GM20000 (cell line): ENCODE results near the gene DEPDC5.
"Not testable (repeated sequence)": the region's sequence is repeated elsewhere in the genome, so short reads cannot be mapped to it uniquely, and the experiment has no call there.

ENCODE experiments used
- DNase-seq: peaks from one replicate; pipeline ENCODE4 v3.0.0; 2012; ENCODE audit warnings: low spot score
- TF ChIP-seq, protein P1 (sequence below): IDR thresholded peaks from 2 replicates; pipeline ENCODE4 v1.5.1; 2012; ENCODE audit warnings: mild to moderate bottlenecking, control low read depth; ENCODE audit errors: extremely low read depth, missing control alignments

DEPDC5 gene

DNA sequence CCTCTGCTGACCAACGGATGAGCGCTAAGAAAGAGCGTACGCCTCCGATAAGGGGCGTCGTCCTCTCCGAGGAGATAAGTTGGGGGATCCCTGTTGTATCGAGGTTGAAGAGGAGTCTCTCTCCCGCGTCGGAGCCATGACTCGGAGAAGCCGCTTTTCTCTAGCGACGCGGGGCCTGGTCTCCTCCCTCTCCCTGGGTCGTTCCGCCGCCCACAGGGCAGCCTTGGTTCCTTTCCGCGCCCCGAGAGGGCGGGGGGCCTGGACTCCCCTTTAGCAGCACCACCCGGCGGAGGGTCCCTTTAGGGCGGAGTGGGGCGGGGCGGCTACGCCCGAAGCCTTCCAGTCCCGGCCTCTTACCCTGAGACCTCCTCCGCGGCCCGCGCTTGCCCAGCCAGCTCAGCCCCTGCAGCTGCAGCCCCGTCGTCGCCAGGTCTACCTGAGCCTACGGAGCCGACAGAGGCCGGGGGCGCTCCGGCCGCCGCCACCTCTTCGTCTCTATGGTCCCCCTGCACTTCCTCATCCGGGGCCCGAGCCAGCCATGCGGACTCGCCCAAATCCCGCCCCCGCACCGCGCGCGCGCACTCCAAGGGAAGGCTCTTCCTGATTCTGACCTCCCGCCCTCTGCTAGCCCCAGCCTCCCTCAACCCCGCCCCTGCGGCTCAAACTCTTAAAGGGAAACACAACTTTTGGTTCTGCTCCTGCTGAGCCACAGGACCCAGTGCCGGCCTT lies 4.0 kb upstream of the DEPDC5 start, which contains the start of gene PRR14L:
Gene PRR14L (minus strand): TSS at position 497 of the 729 bp plus-strand sequence. CDS start 11,272 bp downstream, outside the sequence.
- TF ChIP-seq, protein P1, sequence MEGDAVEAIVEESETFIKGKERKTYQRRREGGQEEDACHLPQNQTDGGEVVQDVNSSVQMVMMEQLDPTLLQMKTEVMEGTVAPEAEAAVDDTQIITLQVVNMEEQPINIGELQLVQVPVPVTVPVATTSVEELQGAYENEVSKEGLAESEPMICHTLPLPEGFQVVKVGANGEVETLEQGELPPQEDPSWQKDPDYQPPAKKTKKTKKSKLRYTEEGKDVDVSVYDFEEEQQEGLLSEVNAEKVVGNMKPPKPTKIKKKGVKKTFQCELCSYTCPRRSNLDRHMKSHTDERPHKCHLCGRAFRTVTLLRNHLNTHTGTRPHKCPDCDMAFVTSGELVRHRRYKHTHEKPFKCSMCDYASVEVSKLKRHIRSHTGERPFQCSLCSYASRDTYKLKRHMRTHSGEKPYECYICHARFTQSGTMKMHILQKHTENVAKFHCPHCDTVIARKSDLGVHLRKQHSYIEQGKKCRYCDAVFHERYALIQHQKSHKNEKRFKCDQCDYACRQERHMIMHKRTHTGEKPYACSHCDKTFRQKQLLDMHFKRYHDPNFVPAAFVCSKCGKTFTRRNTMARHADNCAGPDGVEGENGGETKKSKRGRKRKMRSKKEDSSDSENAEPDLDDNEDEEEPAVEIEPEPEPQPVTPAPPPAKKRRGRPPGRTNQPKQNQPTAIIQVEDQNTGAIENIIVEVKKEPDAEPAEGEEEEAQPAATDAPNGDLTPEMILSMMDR = no peak
- peak; percentile 93 for DNase-seq

DNA sequence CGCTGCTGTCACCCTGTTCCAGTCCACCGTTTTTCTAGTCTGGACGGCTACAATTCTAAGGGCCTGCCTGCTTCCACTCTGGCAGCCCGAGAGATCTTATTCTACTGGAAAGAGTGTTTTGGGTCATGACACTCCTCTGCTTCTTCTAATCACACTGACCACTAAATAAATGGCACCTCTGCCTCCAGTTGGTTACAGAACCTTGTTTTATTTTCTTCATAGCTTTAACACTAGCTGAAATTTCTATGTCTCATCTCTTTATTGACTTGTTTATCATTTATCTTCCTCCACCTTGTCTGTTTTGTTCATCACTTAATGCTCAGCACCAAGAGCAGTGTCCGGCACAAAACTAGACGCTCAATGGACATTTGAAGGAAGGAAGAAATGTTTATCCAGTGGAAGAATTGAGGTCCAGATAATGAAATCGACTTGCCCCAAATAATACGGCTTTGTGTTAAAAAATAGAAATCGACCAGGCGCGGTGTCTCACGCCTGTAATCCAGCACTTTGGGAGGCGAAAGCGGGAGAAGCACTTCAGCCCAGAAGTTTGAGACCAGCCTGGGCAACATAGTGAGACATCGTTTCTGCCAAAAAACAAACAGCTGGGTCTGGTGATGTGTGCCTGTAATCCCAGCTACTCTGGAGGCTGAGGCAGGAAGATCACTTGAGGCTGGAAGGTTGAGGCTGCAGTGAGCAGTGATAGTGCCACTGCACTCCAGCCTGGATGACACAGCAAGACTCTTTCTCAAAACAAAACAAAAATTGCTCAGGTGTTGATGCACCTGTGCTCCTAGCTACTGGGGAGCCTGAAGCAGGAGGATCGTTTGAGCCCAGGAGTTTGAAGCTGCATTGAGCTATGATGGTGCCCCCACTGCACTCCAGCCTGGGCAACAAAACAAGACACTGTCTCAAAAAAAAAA lies 3.2 kb upstream of the DEPDC5 start:
- no peak for DNase-seq
- TF ChIP-seq, protein P1 = no peak

DNA sequence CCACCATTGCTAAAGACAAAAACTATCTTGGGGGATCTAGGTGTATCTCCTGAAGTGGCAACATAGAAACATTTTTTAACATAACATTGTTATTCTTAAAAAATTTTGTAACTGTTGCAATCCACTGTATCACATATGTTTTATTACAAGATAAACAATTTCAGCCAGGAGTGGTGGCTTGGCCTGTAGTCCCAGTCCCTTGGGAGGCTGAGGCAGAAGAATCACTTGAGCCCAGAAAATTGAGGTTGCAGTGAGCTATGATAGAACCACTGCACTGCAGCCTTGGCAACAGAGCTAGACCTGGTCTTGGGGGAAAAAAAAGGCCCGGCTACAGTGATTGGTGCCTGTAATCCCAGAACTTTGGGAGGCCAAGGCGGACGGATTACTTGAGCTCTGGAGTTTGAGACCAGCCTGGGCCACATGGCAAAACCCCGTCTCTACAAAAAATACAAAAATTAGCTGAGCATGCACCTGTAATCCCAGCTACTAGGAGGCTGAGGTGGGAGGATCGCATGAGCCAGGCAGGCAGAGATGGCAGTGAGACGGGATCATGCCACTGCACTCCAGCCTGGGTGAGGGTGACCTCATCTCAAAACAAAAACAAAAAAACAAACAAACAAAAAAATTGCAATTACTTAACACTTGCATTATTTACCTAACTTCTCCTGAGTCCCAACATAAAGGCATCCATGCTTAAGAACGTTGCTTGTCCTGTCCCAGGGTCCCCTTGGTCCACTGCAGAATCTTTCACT lies 1.5 kb upstream of the DEPDC5 start:
- DNase-seq = no peak
- TF ChIP-seq, protein P1 = no peak

DNA sequence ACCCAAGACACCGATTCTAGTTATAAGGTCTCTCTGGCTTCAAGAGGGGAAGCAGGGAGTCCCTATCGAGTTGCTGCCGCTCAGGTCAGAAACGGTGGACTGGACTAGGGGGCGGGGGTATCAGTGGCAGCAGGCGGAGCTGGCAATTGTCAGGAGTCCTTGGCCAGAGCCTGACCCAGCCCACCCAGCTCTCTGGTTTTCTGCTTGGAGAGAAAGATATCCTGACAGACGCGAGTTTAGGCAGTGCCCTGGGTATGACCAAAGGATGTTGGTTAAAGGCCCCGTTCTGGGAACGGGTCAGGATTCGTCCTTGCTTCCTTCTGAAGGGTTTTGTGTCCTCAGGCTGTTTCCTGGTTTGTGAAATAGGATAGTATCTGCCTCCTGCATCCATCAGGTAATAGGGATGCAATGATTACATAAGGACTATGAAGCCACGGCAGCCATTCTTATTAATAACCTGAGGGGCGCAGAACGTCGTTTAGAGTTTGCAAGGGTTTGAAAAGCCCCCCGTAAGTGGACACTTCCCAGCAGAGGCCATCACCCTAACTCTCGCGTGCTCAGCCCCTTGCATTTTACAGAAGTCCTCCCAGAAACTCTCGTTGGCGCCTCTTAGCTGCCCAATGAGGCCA lies 700 bp upstream of the DEPDC5 start:
- peak; percentile 35 for DNase-seq
- TF ChIP-seq, protein P1 = no peak

DNA sequence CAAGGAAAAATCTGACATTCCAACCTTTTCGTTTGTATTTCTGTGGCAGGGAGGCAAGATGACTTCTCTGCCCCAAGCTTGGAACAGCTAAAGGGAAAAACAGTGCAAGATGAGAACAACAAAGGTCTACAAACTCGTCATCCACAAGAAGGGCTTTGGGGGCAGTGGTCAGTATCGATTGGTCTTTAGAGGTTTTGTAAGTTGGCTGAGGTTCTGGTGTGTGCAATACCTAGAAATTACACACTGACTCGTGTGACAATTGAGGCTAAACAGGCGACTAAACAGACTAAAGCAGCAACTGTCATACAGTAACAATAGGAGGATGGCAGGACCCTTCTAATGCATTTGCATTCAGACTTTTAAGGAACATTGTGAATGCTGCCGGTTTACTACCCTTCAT lies 994 bp downstream of the DEPDC5 start:
- TF ChIP-seq, protein P1 = no peak
- no peak for DNase-seq

DNA sequence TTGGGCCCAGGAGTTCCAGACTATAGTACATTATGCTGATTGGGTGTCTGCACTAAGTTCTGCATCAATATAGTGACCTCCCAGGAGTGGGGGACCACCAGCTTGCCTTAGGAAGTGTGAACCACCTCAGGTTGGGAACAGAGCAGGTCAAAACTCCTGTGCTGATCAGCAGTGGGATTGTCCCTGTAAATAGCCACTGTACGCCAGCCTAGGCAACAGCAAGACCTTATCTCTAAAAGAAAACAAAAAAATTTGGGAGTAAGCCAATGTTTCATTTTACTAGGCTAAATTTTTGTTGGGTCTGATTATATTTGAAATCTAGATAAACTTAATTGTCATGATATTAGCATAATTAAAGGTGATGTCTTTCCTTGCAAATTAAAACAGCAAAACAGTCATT lies 3.4 kb downstream of the DEPDC5 start:
- DNase-seq = no peak
- TF ChIP-seq, protein P1 = no peak

DNA sequence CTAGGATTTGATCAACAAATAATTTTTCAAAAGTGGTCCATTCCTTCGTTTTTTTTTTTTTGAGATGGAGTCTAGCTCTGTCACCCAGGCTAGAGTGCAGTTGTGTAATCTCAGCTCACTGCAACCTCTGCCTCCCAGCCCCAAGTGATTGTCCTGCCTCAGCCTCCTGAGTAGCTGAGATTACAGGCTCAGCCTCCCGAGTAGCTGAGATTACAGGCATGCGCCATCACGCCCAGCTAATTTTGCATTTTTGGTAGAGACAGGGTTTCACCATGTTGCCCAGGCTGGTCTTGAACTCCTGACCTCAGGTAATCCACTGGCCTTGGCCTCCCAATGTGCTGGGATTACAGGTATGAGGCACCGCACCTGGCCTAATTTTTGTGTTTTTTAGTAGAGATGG lies 5.0 kb downstream of the DEPDC5 start:
- DNase-seq = not testable (repeated sequence)
